NCI-H446 (cell line): ENCODE data around the gene MT2A.
"Not testable (repeated sequence)": the region's sequence is repeated elsewhere in the genome, so short reads cannot be mapped to it uniquely, and the experiment has no call there.

Experiments
- DNase-seq, 2 experiments: peaks; one replicate each; lab custom pipeline; 2025; lab: John Stamatoyannopoulos, UW

MT2A gene

DNA sequence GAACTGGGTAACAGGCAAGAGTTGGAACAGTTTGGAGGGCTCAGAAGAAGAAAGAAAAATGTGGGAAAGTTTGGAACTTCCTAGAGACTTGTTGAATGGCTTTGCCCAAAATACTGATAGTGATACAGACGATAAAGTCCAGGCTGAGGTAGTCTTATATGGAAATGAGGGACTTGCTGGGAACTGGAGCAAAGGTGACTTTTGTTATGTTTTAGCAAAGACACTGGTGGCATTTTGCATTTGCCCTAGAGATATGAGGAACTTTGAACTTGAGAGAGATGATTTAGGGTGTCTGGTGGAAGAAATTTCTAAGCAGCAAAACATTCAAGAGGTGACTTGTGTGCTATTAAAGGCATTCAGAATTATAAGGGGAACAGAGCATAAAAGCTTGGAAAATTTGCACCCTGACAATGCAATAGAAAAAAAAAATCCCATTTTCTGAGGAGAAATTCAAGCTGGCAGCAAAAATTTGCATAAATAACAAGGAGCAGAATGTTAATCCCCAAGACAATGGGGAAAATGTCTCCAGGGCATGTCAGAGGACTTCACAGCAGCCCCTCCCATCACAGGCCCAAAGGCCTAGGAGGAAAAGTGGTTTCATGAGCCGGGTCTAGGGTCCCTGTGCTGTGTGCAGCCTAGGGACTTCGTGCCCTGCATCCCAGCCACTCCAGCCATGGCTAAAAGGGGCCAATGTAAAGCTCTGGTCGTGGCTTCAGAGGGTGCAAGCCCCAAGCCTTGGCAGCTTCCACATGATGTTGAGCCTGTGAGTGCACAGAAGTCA is 13.5 kb downstream of the MT2A start:
- not testable (repeated sequence) for DNase-seq

DNA sequence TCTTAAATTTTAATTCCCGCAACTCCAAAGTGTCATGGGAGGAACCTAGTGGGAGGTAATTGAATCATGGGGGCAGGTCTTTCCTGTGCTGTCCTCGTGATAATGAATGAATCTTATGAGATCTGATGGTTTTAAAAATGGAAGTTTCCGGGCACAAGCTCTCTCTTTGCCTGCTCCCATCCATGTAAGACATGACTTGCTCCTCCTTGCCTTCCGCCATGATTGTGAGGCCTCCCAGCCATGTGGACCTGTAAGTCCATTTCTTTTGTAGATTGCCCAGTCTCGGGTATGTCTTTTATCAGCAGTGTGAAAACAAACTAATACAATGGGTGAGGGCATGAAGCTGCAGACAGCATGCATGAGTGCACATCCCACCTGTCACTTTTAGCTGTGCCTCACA is 14.8 kb downstream of the MT2A start:
- DNase-seq: not testable (repeated sequence)

DNA sequence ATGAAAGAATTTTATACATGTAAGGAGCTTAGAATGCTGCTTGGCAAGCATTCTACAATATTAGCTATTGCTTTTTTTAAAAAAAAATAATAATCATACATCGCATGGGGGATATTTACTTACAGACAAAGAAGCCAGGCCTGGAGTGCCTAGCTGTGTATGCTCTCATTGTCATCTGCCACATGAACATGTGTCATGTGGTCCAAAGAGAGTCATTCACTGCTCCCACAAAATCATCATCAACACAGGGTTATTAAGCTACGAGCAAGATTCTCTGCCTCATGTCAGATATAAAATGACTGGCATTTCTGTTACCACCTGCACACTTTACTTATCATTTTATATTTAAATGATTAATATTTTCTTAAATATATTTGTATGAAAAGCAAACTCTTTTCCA is 15.3 kb downstream of the MT2A start:
- DNase-seq: no peak

DNA sequence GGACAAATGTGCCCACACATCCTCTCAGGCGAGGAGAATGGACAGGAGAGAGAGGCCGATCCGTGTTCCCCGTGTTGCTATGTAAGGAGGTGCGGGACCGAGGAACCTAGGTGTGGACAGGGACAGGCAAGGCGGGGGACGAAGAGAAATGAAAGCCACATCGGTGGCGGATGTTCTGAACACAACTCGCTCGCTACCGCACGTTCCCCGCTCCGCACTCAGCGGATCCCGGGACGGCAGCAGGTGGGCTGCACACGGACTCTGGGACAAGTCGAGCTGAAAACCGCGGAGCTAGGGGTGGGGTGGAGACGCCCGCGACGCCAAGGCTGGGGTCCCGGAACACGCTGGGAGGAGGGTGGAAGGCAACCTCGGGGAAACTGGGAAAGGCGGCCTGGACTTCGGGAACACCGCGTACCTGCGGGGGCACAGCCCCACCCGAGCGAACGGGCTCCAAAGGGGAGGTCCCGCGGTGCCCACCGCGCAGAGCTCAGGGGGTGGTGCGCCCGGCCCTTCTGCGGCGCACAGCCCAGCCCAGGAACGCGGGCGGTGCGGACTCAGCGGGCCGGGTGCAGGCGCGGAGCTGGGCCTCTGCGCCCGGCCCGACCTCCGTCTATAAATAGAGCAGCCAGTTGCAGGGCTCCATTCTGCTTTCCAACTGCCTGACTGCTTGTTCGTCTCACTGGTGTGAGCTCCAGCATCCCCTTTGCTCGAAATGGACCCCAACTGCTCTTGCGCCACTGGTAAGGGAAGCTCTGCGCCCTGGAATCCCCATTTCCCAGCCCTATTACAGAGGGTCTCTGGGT is 17.0 kb downstream of the MT2A start, which contains the start of gene MT1E:
MT1E (plus strand) TSS at position 642 of the 803 bp plus-strand sequence; CDS start at position 713, 71 bp downstream.
- no peak for DNase-seq

DNA sequence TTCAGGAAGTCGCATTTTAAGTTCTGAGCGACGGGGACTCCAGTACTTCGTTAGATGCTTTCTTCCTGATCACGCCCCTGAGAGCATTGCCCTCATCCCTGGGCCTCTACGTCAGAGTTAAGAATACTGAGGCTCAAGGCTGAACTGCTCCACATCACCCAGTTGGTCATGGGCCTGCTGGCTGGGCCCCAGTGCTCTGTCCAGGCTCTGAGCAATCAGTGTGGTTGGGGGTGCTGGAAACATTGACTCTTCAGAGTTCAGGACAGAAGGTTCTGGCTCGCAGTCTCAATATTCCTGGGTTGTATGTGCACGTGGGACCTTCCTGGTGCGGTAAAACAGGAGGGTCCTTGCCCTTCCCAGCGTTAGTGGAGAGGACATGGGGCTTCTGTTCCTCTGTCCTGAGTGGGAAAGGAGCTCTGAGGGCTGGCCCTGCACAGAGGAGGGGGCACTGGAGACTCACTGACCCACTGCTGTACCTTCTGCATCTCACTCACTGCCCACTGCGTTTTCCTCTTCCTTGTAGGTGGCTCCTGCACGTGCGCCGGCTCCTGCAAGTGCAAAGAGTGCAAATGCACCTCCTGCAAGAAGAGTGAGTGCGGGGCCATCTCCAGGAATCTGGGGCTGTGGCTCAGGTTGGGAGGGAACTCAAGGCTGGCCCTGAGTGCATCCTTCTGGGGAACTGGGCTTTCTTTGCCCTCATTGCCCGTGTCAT is 17.7 kb downstream of the MT2A start:
- DNase-seq: no peak

DNA sequence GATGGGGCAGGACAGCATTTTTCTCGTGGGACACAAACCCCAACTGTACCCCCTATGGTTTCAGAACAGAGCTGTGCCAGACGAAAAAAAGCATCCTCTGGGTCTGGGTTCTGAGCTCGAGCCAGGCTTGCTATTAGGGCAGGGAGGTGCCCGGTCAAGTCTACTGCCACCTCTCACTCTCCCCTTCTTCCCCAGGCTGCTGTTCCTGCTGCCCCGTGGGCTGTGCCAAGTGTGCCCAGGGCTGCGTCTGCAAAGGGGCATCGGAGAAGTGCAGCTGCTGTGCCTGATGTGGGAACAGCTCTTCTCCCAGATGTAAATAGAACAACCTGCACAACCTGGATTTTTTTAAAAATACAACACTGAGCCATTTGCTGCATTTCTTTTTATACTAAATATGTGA is 18.3 kb downstream of the MT2A start:
- DNase-seq: no peak

DNA sequence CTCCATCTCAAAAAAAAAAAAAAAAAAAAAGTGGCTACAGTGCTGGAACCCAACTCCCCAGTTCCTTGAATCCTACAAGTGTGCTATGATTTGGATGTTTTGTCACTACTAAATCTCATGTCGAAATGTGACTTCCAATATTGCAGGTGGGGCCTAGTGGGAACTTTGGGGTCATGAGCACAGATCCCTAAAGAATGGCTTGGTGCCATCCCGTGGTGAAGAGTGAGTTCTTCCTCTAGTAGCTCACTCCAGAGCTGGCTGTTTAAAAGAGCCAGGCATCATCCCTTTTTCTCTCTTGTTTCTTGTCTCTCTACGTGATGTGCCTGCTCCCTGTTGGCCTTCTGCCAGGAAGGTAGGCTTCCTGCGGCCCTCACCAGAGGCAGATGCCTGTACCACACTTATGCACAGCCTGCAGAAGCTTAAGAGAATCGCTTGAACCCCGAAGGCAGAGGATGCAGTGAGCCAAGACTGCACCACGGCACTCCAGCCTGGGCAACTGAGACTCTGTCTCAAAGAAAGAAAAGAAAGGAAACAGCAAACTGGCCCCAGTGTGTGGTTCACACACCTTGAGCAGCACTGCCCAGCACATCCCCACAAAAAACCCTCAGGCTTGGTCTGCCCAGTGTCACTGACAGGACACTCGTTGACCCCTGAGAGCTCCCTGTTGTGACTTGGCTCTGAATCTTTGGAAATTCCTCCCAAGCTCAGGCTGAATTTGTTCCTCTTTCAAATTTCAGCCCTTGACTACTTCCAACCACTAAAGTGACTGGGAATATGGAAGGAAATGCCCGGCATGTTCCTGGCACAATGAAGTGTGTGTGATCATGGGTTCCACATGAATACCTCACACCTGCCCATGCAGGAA is 20.3 kb downstream of the MT2A start:
- no peak for DNase-seq

DNA sequence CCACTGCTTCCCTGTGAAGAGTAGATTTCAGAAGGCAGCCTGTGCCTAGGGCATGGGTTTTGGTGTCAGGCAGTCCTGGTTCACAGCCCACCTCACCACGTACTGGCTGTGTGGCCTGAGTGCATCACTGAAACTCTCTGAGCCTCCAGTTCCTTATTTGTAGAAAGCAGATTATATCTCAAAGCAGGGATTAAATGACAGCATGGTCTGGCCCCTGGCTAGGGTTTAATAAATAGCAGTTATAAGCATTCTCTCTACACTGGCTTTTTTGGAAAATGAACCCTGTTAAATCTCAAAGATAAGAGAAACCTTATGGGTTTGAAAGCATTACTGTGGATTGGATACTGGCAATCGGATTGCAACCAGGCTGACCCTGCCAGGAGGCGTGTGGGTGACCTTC is 21.1 kb downstream of the MT2A start:
- DNase-seq: no peak

DNA sequence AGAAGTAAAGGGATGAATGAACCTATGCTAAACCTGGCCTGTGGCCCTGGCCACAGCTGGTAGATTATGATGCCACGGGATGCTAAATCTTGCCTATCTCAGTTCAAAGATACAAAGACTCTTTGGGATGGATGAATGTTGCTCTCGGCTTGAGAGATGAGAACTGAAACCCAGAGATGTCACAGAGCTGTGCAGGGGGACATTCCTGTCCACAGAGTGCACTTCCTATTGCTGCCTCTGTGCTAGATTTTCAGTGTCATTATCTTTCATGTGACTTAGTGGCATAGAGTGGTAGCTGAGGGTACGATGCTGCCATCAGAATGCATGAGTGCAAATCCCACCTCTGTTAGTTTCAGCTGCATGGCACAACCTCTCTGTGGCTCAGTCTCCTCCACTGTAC is 21.8 kb downstream of the MT2A start:
- no peak for DNase-seq

DNA sequence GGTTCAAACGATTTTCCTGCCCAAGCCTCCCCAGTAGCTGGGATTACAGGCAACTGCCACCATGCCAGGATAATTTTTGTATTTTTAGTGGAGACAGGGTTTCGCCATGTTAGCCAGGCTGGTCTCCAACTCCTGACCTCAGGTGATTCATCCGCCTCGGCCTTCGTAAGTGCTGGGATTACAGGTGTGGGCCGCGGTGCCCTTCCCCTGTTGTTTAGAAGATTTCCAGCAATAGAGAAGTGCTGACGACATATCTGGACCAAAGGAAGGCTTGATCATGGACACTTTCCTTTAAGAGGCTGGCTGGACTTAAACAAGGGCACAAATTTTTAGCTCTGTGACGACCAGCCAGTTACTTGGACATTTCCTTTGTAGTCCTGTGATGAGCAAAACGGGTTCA is 22.8 kb downstream of the MT2A start:
- no peak for DNase-seq

DNA sequence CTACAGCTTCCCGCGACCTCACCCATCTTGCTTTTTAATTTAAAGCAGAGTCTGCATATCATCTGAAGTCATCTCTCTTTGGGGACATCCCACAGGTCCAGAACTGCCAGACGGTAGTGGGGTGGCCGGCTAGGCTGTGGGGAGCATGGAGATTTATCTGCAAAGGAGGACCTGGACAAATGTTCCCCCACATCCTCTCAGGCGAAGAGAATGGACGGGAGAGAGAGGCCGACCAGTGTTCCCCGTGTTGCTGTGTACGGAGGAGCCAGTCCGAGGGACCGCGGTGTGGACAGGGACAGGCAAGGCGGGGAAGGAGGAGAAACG is 23.4 kb downstream of the MT2A start:
- no peak for DNase-seq

DNA sequence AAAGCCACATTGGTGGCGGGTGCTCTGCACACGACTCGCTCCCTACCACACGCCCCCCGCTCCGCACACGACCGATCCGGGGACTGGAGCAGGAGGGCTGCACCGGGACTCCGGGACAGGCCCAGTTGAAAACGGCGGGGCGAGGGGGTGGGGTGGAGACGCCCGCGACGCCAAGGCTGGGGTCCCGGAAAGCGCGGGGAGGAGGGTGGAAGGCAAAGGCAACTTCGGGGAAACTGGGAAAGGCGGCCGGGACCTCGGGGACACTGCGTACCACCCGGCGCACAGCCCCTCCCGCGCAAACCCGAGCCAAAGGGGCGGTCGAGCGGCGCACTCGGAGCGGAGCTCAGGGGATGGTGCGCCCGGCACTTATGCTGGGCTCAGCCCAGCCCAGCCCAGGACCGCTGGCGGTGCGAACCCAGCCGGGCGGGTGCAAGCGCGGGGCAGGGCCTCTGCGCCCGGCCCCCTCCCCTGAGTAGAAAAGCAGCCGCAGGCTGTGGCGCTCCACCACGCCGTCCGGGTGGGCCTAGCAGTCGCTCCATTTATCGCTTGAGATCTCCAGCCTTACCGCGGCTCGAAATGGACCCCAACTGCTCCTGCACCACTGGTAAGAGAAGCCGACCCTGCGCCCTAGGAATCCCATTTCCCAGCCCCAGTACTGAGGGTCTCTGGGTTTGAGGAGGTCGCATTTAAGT is 23.9 kb downstream of the MT2A start, which contains the start of gene MT1M:
MT1M (plus strand) TSS at position 504 of the 692 bp plus-strand sequence; CDS start at position 577, 73 bp downstream.
- DNase-seq: no peak

DNA sequence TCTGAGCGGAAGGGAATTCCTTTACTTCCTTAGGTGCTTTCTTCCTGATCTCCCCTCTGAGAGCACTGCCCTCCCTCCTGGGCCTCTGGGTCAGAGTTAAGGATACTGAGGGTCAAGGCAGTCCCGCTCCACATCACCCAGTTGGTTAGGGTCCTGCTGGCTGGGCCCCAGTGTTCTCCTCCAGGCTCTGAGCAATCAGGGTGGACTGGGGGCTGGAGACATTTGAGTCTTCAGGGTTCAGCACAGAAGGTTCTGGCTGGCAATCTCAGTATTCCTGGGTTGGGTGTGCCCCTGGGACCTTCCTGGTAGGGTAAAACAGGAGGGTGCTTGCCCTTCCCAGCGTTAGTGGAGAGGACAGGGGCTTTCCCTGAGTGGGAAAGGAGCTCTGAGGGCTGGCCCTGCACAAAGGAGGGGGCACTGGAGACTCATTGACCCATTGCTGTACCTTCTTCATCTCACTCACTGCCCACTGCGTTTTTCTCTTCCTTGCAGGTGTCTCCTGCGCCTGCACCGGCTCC is 24.5 kb downstream of the MT2A start:
- DNase-seq: no peak

DNA sequence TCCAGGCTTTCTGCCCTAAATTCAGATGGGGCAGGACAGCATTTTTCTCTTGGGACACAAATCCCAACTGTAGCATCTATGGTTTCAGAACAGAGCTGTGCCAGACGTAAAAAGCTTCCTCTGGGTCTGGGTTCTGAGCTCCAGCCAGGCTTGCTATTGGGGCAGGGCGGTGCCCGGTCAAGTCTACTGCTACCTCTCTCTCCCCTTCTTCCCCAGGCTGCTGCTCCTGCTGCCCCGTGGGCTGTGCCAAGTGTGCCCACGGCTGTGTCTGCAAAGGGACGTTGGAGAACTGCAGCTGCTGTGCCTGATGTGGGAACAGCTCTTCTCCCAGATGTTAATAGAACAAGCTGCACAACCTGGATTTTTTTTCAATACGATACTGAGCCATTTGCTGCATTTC is 25.2 kb downstream of the MT2A start:
- no peak for DNase-seq

DNA sequence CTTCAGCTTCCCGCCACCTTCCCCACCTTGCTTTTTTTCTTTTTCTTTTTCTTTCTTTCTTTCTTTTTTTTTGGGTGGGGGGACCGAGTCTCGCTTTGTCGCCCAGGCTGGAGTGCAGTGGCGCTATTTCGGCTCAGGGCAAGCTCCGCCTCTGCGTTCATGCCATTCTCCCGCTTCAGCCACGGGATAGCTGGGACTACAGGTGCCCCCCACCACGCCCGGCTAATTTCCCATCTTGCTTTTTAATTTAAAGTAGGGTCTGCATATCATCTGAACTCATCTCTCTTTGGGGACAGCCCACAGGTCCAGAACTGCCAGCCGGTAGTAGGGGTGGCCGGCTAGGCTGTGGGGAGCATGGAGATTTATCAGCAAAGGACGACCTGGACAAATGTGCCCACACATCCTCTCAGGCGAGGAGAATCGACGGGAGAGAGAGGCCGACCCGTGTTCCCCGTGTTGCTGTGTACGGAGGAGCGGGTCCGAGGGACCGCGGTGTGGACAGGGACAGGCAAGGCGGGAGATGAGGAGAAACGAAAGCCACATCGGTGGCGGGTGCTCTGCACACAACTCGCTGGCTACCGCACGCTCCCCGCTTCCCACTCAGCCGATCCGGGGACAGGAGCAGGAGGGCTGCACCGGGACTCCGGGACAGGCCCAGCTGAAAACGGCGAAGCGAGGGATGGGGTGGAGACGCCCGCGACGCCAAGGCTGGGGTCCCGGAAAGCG is 26.5 kb downstream of the MT2A start:
- DNase-seq: no peak

DNA sequence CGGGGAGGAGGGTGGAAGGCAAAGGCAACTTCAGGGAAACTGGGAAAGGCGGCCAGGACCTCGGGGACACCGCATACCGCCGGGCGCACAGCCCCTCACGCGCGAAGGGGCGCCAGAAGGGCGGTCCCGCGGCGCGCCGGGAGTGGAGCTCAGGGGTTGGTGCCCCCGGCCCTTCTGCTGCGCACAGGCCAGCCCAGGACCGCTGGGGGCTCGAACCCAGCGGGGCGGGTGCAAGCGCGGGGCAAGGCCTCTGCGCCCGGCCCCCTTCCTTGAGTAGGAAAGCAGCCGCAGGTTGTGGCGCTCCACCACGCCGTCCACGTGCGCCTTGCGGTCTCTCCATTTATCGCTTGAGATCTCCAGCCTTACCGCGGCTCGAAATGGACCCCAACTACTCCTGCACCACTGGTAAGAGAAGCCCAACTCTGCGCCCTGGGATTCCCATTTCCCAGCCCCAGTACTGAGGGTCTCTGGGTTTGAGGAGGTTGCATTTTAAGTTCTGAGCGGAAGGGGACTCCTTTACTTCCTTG is 27.1 kb downstream of the MT2A start:
- no peak for DNase-seq

DNA sequence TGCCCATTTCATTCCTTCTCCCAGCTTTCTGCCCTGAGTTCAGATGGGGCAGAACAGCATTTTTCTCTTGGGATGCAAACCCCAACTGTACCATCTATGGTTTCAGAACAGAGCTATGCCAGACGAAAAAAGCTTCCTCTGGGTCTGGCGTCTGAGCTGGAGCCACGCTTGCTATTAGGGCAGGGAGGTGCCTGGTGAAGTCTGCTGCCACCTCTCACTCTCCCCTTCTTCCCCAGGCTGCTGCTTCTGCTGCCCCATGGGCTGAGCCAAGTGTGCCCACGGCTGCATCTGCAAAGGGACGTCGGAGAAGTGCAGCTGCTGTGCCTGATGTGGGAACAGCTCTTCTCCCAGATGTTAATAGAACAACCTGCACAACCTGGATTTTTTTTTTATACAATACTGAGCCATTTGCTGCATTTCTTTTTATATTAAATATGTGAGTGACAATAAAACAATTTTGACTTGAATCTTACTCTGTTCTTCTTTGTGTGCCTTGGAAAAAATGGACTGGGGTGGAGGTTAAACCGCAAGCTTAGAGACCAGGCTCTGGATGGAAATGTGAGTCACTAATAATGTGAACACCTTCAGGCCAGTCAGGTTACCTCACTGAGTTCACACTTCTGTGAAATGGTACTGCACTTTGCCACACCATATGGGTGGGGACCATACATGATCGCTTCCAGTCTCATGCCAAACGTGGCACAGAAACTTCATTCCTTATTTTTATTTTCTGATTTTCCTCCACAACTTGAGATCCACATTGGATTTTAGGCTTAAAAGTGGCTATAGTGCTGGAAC is 28.4 kb downstream of the MT2A start:
- DNase-seq: no peak

DNA sequence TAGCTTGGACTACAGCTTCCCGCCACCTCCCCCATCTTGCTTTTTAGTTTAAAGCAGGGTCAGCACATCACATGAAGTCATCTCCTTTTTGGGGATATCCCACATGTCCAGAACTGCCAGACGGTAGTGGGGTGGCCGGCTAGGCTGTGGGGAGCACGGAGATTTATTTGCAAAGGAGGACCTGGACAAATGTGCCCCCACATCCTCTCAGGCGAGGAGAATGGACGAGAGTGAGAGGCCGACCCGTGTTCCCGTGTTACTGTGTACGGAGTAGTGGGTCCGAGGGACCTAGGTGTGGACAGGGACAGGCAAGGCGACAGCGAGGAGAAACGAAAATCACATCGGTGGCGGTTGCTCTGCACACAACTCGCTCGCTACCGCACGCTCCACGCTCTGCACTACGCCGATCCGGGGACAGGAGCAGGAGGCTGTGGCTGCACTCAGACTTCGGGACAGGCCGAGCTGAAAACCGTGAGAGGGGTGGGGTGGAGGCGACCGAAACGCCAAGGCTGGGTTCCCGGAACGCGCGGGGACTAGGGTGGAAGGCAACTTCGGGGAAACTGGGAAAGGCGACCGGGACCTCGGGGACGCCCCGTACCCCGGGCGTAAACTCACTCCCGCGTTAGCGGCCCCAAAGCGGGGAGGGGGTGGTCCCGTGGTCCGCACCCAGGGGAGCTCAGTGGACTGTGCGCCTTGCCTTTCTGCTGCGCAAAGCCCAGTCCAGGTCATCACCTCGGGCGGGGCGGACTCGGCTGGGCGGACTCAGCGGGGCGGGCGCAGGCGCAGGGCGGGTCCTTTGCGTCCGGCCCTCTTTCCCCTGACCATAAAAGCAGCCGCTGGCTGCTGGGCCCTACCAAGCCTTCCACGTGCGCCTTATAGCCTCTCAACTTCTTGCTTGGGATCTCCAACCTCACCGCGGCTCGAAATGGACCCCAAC is 29.7 kb downstream of the MT2A start, which contains the start of gene MT1A:
MT1A (plus strand) TSS at position 853 of the 937 bp plus-strand sequence; CDS start at position 926, 73 bp downstream.
- DNase-seq: no peak
